ENCODE measurements around the gene RNU6-1.

RNU6-1 gene

GRCh38 chr15:67839929-67840748 is at the start of gene RNU6-1:
TSS of gene RNU6-1 (minus strand) at chr15:67840045.
- DNase-seq: peak; percentile 89 to 98 (median 96)
- intact Hi-C loops (cut with DNase I): loop anchor here (5.0 kb wide), 1 partner anchor 383 kb away; no protein-coding TSS in a partner anchor

- no peak for DNase-seq
- intact Hi-C loops (cut with DNase I): no loop called here
Measured at GRCh38 chr15:67887776-67888175, 47.9 kb upstream of the RNU6-1 start.

DNA sequence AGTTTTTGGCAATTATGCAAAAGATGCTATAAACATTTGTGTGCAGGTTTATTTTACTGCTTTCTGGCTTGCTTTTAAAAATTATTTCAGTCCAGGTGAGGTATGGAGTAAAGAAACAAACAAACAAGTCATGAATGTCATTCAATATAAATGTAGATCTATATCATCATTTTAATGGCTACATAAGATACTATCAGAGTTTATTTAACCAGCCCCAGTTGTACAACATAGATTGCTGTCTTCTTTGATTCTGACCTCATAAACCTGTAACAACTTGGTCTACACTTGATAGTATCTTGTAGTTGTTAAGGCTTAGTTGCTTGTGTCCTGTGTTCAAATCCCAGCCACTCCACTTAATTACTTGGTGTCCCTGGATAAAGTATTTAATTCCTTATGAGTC is 46.0 kb upstream of the RNU6-1 start:
- DNase-seq: no peak
- intact Hi-C loops (cut with DNase I): no loop called here

GRCh38 chr15:67885175-67885523 is 45.3 kb upstream of the RNU6-1 start:
- DNase-seq: no peak
- intact Hi-C loops (cut with DNase I): no loop called here

- DNase-seq: peak; percentile 50 to 89 (median 77)
- intact Hi-C loops (cut with DNase I): no loop called here
Measured at GRCh38 chr15:67884514-67885174, 44.8 kb upstream of the RNU6-1 start.

- DNase-seq: no peak
- intact Hi-C loops (cut with DNase I): no loop called here
Measured at GRCh38 chr15:67884009-67884408, 44.2 kb upstream of the RNU6-1 start.

GRCh38 chr15:67883234-67883773 is 43.5 kb upstream of the RNU6-1 start:
- intact Hi-C loops (cut with DNase I): no loop called here
- DNase-seq: peak in 28 of 42 donors; percentile 5 to 74 (median 33)

- intact Hi-C loops (cut with DNase I): no loop called here
- DNase-seq: peak in 16 of 42 donors; percentile 11 to 62 (median 32)
Measured at GRCh38 chr15:67882487-67883233, 42.8 kb upstream of the RNU6-1 start.

DNA sequence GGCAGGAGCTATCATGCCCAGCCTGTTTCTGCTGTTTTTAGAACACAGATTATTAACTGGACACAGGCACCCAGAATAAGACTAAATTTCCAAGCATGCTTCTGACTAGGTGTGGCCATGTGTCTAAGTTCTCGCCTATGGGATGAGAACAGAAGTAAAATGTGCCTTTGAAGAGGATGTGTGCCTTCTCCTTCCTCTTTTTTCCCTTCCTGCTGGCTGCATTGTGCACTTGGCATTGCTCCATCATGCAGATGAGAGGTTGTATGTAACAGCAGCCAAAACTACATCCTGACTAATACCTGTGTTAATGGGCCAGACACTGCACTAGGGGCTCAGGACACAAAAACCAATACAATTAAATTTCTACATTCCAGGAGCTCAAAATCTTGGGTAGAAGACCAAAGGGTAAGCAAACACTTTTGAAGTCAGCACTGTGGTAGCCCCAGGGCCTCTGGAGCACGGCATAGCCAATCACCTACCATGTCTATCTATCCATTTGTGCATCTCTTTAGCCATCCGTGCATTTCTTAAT is 40.9 kb upstream of the RNU6-1 start:
- peak in 6 of 42 donors; percentile 9 to 43 (median 20) for DNase-seq
- intact Hi-C loops (cut with DNase I): no loop called here

- intact Hi-C loops (cut with DNase I): no loop called here
- no peak for DNase-seq
Measured at GRCh38 chr15:67879440-67880129, 39.7 kb upstream of the RNU6-1 start.

GRCh38 chr15:67878712-67879206 is 38.9 kb upstream of the RNU6-1 start:
- no peak for DNase-seq
- intact Hi-C loops (cut with DNase I): no loop called here

DNA sequence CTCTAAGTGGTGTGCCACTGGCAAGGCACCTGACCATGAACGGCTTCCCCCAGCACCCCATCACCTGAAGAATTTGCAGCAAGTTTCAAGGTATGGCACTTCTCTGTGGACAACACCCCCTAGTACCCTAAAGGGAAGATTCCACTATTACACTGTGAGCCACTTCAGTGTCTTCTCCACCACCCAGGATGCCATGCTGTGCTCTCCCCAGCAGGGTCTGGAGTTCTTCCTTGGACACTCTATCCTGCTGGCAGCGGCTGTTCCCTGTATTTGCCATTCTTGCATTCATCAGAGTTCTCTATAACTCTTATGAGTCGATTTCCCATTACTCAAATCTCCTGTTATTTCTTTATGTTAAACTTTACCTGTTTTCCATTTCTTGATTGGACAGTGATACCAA is 33.9 kb upstream of the RNU6-1 start:
- intact Hi-C loops (cut with DNase I): no loop called here

DNA sequence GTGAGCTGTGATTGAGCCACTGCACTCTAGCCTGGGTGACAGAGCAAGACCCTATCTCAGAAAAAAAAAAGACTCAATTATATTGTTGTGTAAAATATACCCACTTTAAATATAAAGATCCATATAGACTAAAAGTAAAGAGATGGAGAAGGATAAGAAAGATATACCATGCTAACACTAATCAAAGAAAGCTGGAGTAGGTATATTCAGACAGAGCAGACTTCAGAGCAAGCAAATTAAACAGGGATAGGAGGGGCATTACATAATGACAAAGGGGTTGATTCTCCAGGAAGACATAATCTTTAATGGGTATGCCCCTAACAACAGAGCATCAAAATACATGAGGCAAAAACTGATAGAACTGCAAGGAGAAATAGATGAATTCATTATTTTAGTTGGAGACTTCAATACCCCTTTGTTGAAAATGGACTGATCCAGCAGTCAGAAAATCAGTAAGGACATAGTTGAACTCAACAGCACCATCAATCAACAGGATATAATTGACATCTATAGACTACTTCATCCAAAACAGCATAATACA is 31.1 kb upstream of the RNU6-1 start:
- intact Hi-C loops (cut with DNase I): no loop called here
- no peak for DNase-seq

More for the DNA sequence above, 33.9 kb upstream of the RNU6-1 start:
- DNase-seq: no peak

GRCh38 chr15:67869701-67870100 is 29.9 kb upstream of the RNU6-1 start:
- intact Hi-C loops (cut with DNase I): no loop called here
- DNase-seq: no peak

DNA sequence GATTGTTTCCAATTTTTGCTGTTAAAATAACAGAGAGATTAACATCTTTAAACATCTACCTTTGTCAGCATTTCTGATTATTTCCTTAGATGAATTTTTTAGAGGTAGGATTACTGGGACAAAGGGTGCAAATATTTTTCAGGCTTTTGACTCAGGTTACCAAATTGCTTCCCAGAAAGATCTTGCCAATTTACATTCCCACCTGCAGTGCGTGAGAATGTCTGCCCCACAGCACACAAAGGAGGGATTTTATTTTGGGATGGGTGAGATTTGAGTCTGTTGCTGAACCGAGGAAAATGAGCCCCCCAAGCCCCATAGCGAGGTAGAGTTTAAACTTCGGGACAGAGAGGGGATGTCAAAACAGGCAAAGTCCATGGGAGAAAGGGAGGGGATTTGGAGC is 25.9 kb upstream of the RNU6-1 start:
- intact Hi-C loops (cut with DNase I): no loop called here
- no peak for DNase-seq

DNA sequence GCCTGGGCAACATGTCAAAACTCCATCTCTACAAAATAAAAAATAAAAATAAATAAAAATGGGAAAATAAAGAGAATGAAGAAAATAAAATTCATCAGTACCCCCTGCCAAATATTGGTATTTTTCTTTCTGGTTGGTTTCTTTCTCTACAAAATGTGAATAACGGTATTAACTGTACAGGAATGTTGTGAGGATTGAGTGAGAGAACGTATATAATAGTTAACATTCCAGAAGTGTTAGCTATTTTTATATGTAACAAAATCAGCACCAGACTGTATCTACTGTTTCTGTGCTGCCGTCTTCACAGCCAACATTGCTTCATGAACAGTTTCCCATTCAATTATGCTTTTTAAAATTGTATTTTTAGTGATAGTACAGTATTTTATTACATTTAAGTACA is 25.5 kb upstream of the RNU6-1 start:
- DNase-seq: no peak
- intact Hi-C loops (cut with DNase I): no loop called here

DNA sequence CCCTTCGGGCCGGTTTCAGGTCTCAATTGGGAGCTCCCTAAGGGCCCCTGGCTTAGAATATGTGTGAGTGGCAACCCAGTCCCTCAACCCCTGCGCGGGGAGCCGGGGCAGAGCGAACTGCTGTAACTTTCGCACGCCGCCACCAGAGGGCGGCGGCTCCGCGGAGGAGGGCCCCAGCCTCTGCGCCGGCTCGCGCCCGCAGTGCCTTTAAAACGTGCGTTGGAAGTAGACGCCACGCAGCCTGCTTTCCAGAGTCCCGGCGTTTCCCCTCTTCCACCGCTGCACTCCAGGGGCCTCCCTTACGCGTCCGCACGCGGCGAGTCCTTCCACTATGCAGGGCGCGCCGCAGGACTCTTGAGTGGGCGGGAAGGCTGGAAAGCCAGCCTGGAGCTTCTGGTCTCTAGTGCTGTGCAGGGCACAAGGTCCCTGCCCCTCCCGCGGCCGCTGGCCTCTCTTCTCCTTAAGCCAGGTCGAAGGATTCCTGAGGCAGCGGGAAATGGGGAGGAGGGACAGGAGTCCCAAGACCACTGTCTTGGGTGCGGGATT is 23.7 kb upstream of the RNU6-1 start:
- intact Hi-C loops (cut with DNase I): loop anchor here (2.0 kb wide), 1 partner anchor 291 kb away; no protein-coding TSS in a partner anchor
- peak; percentile 49 to 91 (median 80) for DNase-seq

Measured in head of caudate nucleus (tissue), 42 donors.